AG08395 (cell line): ENCODE results near the gene PSEN2.
"Not testable (repeated sequence)": the region's sequence is repeated elsewhere in the genome, so short reads cannot be mapped to it uniquely, and the experiment has no call there.

ENCODE experiments used
- DNase-seq: peaks from one replicate; pipeline ENCODE4 v3.0.0; 2012; ENCODE audit warnings: mixed read lengths, low spot score

The PSEN2 gene

GRCh38 chr1:226870401-226871279 is at the start of gene PSEN2:
Gene PSEN2 (plus strand): TSS chr1:226870616. CDS start chr1:226881908, 11,292 bp downstream.
- DNase-seq: peak; percentile 74

- DNase-seq: peak; percentile 97
These were observed 49.3 kb upstream of the PSEN2 start for GRCh38 chr1:226820941-226821718.

GRCh38 chr1:226821719-226822085 is 48.7 kb upstream of the PSEN2 start:
- DNase-seq: peak; percentile 20

- no peak for DNase-seq
These were observed 46.8 kb upstream of the PSEN2 start for GRCh38 chr1:226823643-226824042.

GRCh38 chr1:226825037-226825745 is 45.2 kb upstream of the PSEN2 start:
- DNase-seq: no peak

- no peak for DNase-seq
These were observed 44.7 kb upstream of the PSEN2 start for GRCh38 chr1:226825746-226826100.

- no peak for DNase-seq
These were observed 43.7 kb upstream of the PSEN2 start for GRCh38 chr1:226826479-226827261.

GRCh38 chr1:226827458-226827857 is 43.0 kb upstream of the PSEN2 start:
- peak; percentile 39 for DNase-seq

GRCh38 chr1:226827968-226828513 is 42.4 kb upstream of the PSEN2 start:
- DNase-seq: peak; percentile 95

GRCh38 chr1:226829105-226829504 is 41.3 kb upstream of the PSEN2 start:
- no peak for DNase-seq

GRCh38 chr1:226831953-226832352 is 38.5 kb upstream of the PSEN2 start:
- DNase-seq: no peak

GRCh38 chr1:226832613-226833012 is 37.8 kb upstream of the PSEN2 start:
- no peak for DNase-seq

GRCh38 chr1:226834179-226834578 is 36.2 kb upstream of the PSEN2 start:
- not testable (repeated sequence) for DNase-seq

GRCh38 chr1:226835396-226835795 is 35.0 kb upstream of the PSEN2 start:
- DNase-seq: not testable (repeated sequence)

GRCh38 chr1:226837966-226838365 is 32.5 kb upstream of the PSEN2 start:
- not testable (repeated sequence) for DNase-seq

GRCh38 chr1:226838456-226838855 is 32.0 kb upstream of the PSEN2 start:
- DNase-seq: no peak

GRCh38 chr1:226845624-226846023 is 24.8 kb upstream of the PSEN2 start:
- no peak for DNase-seq

GRCh38 chr1:226846786-226847185 is 23.6 kb upstream of the PSEN2 start:
- DNase-seq: peak; percentile 59

GRCh38 chr1:226854548-226854947 is 15.9 kb upstream of the PSEN2 start:
- not testable (repeated sequence) for DNase-seq

- no peak for DNase-seq
These were observed 7.5 kb upstream of the PSEN2 start for GRCh38 chr1:226862890-226863289.

GRCh38 chr1:226863446-226863845 is 7.0 kb upstream of the PSEN2 start:
- peak; percentile 82 for DNase-seq
